HFF-Myc (cell line): ENCODE measurements around the gene TMEM255B.
"Not testable (repeated sequence)": the region's sequence is repeated elsewhere in the genome, so short reads cannot be mapped to it uniquely, and the experiment has no call there.

Experiments
- DNase-seq: peaks from one replicate; pipeline ENCODE4 v3.0.0-alpha.2; 2011; ENCODE audit warnings: low read depth; ENCODE audit errors: extremely low read depth
- H3K4me3 ChIP-seq: replicated peaks from 2 replicates; pipeline ENCODE4 v1.5.1; 2011; ENCODE audit warnings: low read depth, mild to moderate bottlenecking, control low read depth, low read length
- TF ChIP-seq, protein P1 (sequence below): IDR thresholded peaks from 2 replicates; pipeline ENCODE4 v1.5.1; 2012; ENCODE audit warnings: mild to moderate bottlenecking, low read depth, low read length, control low read depth; ENCODE audit errors: missing control alignments

The TMEM255B gene

DNA sequence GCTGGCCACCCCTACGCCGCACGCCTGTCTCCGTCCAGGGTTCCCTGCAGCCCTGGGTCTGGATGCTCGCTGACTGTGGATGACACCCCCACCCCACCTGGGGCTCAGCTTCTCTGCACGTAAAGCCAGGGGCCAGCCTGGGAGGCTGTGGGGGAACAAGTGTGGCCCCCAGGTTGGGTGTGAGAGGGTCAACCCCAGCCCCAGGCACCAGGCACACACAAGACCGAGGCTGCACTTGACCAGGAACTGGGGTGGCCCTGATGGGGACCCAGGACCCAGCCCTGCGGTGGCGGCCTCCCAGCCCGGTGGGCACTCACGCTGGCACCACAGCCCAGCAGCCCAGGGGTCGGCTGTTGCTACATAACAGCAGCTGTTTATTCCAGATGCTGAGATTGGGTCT is 63.2 kb downstream of the TMEM255B start:
- TF ChIP-seq, protein P1, sequence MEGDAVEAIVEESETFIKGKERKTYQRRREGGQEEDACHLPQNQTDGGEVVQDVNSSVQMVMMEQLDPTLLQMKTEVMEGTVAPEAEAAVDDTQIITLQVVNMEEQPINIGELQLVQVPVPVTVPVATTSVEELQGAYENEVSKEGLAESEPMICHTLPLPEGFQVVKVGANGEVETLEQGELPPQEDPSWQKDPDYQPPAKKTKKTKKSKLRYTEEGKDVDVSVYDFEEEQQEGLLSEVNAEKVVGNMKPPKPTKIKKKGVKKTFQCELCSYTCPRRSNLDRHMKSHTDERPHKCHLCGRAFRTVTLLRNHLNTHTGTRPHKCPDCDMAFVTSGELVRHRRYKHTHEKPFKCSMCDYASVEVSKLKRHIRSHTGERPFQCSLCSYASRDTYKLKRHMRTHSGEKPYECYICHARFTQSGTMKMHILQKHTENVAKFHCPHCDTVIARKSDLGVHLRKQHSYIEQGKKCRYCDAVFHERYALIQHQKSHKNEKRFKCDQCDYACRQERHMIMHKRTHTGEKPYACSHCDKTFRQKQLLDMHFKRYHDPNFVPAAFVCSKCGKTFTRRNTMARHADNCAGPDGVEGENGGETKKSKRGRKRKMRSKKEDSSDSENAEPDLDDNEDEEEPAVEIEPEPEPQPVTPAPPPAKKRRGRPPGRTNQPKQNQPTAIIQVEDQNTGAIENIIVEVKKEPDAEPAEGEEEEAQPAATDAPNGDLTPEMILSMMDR: no peak

DNA sequence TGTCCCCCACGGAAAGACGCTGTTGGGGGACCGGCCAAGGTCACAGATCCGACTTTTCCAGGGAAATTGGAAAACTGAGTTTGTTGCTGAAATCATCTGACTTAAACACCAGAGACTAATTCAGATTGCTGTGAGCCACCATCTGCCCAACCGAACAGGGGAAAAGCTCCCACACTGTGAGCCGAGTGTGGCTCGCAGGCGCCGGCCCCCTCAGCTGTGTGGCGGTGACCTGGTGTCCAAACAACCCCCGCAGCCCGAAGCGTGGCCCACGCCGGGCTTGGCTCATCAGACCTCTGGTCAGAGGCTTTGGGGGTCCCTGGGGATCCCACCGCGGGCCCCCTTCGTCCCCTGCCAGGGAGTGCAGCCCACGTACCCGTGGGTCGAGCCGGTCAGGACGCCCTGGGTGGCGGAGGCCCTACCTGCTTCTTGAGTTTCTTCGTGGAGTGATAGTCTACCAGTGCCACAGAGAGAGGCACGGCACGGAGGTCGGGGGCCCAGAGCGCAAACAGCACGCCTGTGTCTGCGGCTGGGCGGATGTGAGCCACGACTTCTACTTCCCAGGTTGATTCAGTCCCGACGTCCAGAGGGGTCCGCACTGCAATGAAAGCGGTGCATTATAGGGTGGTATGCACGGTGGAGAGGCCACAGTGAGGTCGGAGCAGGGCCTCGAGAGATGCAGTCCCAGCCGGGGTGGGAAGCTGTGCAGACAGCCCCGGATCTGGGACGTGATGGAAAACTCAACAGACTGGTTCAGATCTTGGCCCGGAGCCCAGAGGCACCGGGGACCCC is 64.1 kb downstream of the TMEM255B start:
- no peak for DNase-seq
- no peak overlapping the region for H3K4me3 ChIP-seq
- TF ChIP-seq, protein P1: no peak

More for the DNA sequence above, 63.2 kb downstream of the TMEM255B start:
- H3K4me3 ChIP-seq: no peak overlapping the region
- no peak for DNase-seq

GRCh38 chr13:113823771-113824170 is 64.7 kb downstream of the TMEM255B start:
- TF ChIP-seq, protein P1: no peak
- H3K4me3 ChIP-seq: no peak overlapping the region
- no peak for DNase-seq

- no peak for DNase-seq
- TF ChIP-seq, protein P1: no peak
- H3K4me3 ChIP-seq: no peak overlapping the region
Measured at GRCh38 chr13:113825841-113826240, 66.8 kb downstream of the TMEM255B start.

DNA sequence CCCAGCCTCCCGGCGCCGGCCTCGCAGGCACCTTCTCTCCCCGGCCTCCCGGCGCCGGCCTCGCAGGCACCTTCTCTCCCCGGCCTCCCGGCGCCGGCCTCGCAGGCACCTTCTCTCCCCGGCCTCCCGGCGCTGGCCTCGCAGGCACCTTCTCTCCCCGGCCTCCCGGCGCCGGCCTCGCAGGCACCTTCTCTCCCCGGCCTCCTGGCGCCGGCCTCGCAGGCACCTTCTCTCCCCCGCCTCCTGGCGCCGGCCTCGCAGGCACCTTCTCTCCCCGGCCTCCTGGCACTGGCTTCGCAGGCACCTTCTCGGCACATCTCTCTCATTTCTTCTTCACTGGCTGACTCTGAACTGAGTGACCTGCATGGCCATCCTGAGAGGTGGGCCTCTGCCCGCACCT is 67.4 kb downstream of the TMEM255B start:
- not testable (repeated sequence) for DNase-seq, H3K4me3 ChIP-seq

- no peak for DNase-seq
- no peak overlapping the region for H3K4me3 ChIP-seq
- TF ChIP-seq, protein P1: no peak
Measured at GRCh38 chr13:113827021-113827420, 68.0 kb downstream of the TMEM255B start.

- TF ChIP-seq, protein P1: no peak
- no peak for DNase-seq
Measured at GRCh38 chr13:113828282-113828825, 69.3 kb downstream of the TMEM255B start.

GRCh38 chr13:113830426-113830950 is 71.5 kb downstream of the TMEM255B start:
- not testable (repeated sequence) for DNase-seq, H3K4me3 ChIP-seq

More at GRCh38 chr13:113828282-113828825, 69.3 kb downstream of the TMEM255B start:
- no peak overlapping the region for H3K4me3 ChIP-seq
